NCI-H2081 treated with DMSO at 0.1 percent for 48 hours (cell line): ENCODE results near the gene FUT1.
A peak's percentile ranks its signal among the peaks of the same experiment; 100 is the strongest.
"Not testable (repeated sequence)": the region's sequence is repeated elsewhere in the genome, so short reads cannot be mapped to it uniquely, and the experiment has no call there.

Experiments
- DNase-seq: peaks from one replicate; lab custom pipeline; 2025; lab: John Stamatoyannopoulos, UW

FUT1 gene

DNA sequence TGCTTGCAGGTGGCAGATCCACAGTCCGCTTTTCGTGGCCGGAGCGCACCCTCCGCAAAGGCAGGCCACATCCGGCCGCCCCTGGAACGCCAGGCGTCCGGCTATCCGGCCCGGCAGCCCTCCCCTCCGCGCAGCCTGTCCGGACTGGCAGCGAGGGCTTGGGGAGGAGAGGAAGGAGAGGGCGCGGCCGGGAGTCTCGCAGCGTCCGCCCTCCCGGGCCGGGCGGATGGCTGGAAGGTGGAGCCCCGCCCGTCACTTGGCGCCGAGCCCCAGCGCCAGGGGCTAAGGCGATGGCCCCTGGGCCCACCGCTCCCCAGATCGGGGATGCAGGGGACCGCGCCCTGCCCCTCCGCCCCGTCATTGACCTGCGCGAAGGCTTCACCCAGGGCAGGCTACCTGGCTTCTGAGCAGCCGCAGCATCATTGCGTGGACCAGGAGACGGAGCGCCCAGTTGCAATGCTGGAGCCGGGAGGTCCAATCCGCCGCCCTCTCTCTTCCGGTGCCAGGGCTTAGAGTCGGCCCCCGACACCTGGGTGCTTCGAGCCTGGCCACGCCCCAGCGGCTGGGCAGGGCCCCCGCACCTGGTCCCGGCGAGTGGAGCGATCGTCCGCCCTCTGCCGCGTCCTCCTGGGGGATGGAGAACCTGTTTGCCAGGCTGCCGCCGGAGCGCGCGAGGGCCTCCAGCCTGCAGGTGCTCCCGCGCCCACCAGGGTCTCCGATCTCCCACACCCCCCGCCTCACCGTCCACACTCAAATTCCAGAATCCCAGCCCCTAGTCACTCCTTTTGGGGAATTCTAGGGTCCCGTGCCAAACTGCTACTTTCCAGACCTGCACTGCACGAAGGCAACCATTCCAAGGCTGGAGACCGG, at the start of gene FUT1:
TSS of gene FUT1 (minus strand) at position 146 of the 870 bp plus-strand sequence. CDS start 1,360 bp downstream, outside the sequence.
- DNase-seq: peak; percentile 66

DNA sequence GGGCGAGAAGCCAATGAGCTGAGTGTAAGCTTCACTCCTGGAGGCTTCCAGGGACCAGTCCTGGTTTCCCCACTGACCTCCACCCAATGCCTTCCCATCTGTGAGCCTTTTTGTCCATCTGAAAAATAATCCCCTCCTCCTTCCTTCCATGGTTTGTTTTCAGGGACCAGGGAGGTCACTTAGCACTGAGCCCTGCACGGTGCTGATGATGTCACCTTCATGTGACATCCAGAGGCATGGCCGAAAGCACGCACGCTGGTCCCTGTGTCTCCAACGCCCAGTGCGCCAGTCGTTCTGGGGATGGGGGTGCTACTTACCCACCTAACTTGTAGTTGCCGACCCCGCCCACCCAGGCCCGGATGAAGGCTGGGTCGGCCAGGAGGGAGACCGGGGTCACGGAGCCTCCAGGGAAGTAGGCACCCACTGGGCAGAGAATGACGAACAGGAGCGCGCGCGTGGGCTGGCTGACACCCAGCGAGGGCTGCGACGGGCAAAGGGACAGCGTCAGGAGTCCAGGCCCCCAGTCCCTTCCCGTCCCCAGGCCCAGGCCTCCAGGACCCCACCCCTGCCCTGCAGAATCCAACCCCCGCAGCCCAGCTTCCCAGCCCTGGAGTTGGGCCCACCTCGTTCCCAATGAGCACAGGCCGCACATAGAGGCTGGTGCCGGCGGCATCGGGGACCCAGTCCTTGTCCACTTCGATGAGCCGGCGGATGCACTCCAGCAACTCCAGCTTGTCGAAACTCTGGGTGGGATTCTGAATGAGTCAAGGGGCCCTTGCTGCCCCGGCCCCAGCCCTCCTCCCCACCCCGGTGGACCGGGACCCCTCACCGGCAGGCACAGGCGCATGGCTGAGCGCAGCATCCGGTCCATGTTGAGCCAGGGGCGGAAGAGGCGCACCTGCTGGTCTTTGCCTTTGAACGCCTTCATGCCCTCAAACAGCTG, 47.2 kb upstream of the FUT1 start:
- DNase-seq: no peak

DNA sequence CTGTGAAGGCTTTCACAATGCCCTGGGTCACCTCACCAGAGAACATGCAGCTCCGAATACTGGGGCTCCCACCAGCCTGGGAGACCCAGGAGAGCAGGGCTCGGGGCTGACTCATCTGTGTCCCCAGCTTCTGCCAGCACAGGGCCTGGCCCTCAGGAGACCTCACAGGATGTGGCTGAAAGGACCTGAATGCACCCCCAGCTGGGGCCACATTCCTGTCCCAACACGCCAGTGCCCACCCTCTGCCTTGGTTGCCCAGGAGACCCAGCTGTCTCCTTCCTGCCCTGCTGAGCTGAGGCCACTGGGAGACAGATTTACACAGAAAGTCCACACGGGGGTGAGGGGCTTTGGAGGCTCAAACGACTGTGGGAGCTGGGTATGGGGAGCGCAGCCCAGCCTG, 46.5 kb upstream of the FUT1 start:
- DNase-seq: no peak

- no peak for DNase-seq
Measured at GRCh38 chr19:48797103-48797502, 44.7 kb upstream of the FUT1 start.

- no peak for DNase-seq
Measured at GRCh38 chr19:48796298-48797083, 44.0 kb upstream of the FUT1 start.

- DNase-seq: no peak
Measured at GRCh38 chr19:48795685-48796070, 43.2 kb upstream of the FUT1 start.

DNA sequence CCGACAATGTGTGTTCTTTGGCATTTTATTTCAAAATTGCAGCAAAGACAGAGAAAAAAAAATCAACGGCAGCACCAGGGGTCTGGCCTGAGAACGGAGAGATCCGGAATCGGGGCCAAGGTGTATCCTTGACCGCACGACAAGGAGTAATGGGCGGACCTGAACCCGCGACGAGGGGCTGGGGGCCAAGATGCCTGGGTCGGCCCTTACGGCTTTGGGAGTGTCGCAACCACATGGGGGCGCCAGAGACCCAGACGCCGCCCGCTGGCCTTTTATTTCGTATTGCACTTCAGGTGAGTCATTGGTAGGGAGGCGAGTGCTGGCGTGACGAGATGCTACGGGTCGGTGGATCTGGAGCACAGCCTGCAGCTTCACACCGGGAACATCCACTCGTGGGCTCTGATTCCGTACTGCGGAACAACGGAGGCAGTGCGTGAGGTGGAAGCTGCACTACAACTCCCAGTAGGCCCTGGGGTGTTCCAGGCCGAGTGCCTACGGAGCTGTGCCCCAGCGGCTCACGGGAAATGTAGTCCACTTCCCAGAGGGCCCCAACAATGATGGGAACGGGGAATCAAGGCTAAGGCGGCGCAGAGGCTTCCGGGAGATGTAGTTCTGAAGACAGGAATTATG, 42.7 kb upstream of the FUT1 start:
- DNase-seq: peak; percentile 57

- no peak for DNase-seq
Measured at GRCh38 chr19:48794291-48794690, 41.9 kb upstream of the FUT1 start.

DNA sequence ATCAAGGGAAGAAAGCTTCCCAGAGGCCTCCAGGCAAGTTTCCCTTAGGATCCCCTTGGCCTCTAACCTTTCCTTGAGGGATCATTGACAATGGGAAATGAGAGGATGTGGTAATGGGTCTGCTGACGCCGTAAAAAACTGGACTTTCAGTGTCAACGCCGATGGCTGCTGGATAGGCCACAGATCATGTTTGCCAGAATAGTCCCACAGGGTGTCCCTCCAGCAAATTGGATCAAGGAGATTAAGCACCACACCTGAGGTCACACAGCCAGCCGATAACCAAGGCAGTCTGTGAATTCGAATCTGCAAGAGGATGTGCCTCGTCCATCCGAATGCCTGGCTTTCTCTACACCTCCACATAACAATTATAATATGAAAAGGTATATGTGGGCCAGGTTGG, 40.8 kb upstream of the FUT1 start:
- DNase-seq: no peak

DNA sequence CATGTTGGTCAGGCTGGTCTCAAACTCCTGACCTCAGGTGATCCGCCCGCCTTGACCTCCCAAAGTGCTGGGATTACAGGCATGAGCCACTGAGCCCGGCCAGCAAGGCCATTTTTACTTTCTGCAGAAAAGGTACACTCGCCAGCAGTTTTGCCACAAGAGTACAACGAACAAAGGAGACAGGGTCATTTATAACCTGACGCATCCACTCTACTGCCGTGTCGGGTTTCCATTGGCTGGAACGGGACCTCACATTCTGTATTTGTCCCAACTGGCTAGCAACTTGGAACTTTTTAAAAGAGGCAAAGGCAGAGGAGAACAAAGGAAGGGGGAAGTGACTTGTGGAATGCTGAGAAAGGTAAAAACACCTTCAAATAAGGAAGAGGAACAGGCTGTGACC, 34.9 kb upstream of the FUT1 start:
- DNase-seq: not testable (repeated sequence)

DNA sequence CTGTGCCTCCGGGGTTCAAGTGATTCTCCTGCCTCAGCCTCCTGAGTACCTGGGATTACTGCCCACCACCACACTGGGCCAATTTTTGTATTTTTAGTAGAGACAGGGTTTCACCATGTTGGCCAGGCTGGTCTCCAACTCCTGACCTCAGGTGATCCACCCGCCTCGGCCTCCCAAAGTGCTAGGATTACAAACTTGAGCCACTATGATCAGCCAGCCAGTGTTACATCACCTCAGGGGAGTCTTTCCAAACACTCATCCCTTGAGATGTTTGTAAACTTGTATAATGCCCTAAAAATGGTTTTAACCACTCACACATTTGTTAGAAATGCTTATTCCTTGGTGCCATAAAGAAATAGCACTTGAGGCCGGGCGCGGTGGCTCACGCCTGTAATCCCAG, 34.0 kb upstream of the FUT1 start:
- not testable (repeated sequence) for DNase-seq

- no peak for DNase-seq
Measured at GRCh38 chr19:48784527-48784926, 32.1 kb upstream of the FUT1 start.

- DNase-seq: no peak
Measured at GRCh38 chr19:48780631-48781391, 28.4 kb upstream of the FUT1 start.

DNA sequence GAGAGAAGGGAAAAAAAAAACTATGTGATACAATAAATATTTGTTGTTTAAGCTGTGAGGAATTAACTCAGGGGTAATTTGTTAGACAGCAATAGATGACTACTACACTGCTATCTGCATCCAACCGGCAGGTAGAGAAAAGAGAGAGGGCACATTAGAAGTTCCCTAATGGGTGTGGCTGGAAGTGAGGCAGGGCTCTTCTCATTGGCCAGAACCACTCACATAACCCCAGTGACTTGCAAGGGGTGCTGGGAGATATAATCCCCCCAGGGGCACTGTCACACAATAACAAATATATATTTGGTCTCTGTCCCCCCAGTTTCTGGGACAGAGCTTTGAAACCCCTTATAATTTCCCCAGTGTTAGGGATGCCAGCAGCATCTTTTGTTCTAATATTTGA, 27.2 kb upstream of the FUT1 start:
- DNase-seq: no peak

DNA sequence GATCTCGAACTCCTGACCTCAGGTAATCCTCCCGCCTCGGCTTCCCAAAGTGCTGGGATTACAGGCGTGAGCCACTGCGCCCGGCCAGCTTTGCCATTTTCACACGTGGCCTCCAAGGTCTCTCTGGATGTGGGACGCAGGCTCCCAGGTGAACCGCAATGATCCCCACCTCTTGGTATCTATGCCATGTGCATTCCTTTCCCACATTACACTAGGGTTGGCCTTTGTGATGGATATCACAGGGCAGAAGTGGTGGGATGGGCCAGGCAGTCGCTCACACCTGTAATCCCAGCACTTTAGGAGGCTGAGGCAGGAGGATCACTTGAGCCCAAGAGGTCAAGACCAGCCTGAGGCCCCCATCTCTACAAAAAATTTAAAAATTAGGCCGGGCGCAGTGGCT, 25.3 kb upstream of the FUT1 start:
- no peak for DNase-seq

- no peak for DNase-seq
Measured at GRCh38 chr19:48777139-48777538, 24.7 kb upstream of the FUT1 start.

DNA sequence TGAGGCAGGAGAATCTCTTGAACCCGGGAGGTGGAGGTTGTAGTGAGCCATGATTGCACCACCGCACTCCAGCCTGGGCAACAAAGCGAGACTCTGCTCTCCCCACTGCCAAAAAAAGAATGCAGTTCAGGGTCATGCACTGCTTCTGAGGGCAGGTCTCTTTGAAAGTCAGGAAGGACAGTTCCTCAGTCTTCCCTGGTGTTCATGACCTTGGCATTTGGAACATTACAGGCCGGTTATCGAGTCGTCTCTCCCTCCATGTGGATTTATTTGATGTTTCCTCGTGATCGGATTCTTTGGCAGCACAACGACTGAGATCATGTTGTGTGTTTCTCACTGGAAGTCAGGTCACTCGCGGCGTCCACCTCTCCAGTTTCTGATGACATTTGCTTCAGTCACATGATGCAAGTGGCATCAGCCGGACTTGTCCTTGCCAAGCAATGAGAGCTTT, 20.1 kb upstream of the FUT1 start:
- DNase-seq: no peak

- no peak for DNase-seq
Measured at GRCh38 chr19:48770734-48771472, 18.5 kb upstream of the FUT1 start.

GRCh38 chr19:48770266-48770665, 17.8 kb upstream of the FUT1 start:
- DNase-seq: no peak
